NCI-H748 (cell line): ENCODE results near the gene LAMA5.

Experiments
- DNase-seq: peaks from one replicate; lab custom pipeline; 2025; ENCODE audit not compliant: unreplicated experiment; lab: John Stamatoyannopoulos, UW

Gene LAMA5

DNA sequence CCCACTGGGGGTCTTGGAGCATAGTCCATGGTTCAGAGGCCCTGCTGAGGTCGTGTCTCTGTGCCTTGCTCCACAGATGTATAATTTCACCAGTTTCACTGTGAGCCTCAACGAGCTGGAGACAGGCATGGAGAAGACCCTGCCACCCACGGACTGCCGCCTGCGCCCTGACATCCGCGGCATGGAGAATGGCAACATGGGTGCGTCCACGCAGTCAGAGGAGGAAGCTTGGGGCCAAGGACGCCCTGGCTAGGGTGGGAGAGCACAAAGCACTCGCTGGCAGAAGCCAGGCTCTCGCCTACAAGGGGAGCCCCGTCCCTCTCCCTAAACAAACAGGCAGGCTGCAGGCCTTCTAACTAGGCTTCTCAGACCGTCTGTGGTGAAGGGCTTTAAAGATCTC, 78.0 kb downstream of the LAMA5 start:
- no peak for DNase-seq

DNA sequence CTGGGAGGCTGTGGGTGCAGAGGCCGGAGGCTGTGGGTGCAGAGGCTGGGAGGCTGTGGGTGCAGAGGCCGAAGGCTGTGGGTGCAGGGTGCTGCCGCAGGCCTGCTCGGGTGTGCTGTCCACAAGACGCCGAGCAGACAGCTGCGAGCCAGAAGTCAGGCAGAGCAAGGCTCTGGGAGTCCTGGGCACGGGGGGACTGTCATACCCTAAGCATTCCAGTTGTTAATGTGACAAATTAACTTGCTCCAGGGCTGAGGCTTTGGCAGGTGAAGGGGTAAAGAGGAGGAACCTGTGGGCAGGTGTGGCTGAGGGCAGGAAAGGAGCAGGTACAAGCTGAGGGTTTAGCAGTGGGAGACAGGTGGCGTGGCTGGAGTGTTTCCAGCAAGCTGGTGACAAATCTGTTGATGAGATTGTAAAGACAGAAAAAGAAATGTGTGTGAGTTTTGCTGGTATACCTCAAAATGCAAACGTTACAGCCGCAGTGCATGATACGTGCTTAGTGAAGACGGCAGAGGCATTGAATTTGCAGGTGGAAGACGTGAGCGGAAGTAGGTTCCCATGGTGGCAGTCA, 78.5 kb downstream of the LAMA5 start:
- no peak for DNase-seq

DNA sequence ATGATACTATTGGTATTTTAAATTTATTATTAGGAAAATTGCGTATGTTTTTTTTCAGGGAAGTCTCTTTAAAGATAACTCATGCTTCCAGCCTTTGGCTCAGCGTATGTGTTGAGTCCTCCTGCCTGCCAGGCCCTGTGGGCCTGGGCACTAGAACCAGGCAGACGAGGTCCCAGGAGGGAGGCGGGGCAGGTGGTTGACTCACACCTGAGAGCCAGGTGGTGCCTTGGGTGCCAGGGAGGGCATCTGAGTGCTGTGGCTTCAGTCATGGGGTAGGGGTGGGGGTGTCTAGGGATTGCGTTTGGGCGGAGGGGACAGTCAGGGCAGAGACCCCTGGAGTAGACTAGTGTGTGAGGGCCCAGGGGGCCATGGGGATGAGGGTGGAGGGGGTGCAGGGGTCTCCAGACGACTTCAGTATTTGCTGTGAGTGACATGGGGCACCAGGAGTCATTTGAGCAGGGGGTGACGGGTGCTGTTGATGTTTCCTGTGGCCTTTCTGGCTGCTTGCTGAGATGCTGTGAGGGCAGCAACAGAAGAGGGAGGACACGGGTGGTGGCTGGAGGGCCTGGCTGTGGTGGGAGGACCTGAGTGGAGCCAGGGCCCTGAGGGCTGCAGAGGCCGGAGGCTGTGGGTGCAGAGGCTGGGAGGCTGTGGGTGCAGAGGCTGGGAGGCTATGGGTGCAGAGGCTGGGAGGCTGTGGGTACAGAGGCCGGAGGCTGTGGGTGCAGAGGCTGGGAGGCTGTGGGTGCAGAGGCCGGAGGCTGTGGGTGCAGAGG, 79.2 kb downstream of the LAMA5 start:
- no peak for DNase-seq

DNA sequence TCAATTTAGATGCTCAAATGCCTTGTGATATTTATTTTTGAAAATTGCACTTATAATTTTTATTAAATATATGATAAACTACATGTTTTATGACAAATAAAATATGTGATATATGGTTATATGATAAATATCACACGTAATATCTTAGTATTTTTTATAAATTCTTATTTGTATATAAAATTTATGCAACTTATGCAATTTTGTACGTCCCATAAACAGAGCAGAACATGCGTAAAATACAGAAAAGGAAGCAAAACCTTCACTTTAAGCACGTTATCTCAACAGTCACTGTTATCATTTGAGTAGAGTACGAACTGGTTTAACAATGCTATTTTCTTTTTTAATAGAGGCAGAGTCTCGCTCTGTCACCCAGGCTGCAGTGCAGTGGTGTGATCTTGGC, 80.0 kb downstream of the LAMA5 start:
- no peak for DNase-seq

DNA sequence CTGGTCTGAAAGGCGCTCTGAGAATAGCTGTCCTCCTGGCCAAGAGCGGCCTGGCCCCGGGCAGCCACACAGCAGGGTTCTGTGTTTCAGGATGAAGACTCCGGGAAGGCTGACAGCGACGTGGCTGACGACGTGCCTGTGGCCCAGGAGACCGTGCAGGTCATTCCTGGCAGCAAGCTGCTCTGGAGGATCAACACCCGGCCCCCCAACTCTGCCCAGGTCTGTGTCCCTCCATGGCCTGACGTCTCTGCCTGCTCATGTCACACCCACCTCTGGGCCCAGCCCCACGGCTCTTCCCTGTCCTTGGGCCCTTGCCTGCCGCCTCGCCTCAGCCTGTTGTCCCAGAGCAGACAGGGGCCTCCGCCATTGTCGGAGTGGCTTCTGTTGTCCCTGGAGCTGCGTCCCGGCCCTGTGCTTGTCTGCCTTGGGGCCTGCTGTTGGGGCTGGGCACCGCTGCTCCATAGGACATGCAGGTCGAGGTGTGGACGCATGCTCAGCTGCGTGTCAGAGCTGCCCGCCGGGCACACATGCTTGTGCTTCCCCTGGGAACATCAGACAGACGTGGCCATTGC, 80.5 kb downstream of the LAMA5 start:
- DNase-seq: no peak

DNA sequence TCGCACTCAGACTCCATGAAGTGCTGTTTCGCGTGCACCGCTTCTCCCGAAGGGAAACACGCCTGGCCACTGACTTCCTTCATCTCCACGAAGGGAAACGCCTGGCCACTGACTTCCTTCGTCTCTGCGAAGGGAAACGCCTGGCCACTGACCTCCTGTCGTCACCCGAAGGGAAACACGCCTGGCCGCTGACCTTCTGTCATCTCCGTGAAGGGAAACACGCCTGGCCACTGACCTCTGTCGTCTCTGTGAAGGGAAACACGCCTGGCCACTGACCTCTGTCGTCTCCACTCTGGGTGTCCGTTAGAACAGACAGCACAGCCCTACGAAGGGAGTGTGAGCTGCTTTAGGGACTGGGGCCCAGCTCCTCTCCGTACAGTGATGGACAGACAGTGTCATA, 81.4 kb downstream of the LAMA5 start:
- DNase-seq: no peak

DNA sequence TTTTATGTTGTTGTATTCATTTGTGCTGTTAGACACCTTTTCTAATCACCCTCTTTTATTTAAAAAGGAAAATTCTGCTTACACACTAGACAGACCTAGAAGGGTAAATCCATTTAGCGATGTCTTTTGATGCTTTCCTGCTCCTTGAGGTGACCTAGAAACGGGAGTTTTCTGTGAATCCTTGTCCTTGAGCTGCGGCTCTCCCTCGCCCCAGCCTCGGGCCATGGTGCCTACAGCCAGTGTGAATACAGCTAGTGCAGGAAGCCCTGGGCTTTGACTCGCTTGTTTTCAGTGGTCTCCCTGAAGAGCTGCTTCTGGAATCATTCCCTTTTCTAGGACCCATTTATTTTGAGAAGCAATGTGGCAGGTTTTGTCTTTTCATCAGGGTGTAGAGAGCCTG, 82.0 kb downstream of the LAMA5 start:
- no peak for DNase-seq

DNA sequence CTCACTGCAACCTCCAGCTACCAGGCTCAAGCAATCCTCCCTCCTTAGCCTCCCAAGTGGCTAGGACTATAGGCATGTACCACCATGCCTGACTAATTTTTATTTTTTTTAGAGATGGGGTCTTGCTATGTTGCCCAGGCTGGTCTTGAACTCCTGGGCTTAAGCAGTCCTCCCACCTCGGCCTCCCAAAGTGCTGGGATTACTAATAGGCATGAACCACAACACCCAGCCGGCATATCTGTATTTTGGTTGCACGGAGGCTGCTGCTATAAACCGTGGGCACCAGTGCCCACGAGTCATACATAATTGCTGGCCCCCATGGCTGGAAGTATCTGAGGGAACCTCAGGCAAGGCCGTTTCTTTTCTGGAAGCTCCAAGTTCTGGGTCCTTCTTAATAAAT, 82.7 kb downstream of the LAMA5 start:
- no peak for DNase-seq

DNA sequence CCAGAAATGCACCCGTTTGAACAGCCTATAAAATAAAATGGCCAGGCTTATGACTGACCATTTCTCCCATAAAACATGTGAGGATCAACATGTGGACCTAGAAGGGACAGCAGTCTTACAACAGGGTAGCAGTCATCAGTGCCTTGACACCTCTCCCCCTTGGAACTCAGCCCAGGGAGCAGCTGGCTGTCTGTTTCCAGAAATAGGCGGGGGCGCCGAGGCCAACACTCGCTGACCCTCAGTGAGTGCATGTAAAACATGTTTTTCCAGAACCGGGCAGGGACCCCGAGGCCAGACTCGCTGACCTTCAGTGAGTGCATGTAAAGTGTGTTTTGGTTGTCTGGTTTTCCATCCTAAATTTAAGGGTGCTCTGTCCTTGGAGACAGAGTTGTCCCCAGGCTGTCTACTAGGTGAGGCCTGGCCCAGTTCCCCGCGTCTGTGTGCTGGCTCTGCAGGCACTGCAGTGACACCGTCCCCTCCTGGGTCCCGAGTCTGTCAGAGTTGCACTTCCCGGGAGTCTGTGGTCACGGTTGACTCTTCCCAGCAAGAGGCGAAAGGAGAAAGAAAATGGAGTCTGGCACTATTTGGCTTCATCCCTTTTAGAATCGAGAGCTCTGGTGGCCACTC, 84.1 kb downstream of the LAMA5 start:
- no peak for DNase-seq

DNA sequence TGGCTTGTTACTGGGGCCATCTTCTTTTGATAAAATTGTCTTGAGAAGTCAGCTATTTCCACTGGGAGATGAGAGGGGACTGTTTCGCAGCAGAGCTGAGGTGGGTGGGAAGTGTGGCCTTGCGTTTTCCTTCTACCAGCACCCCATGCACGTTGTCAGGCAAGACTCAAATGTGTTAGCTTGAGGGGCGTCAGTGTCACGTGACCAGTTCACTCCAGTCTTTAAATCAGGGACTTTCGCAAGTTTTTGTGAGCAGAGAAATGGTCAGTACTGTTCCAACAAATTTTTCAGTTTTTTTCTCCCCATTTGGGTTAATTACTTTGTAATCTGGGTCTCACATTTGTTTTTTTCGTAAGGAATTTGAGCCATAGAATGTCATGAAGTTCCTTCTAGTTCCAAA, 85.0 kb downstream of the LAMA5 start:
- DNase-seq: no peak

DNA sequence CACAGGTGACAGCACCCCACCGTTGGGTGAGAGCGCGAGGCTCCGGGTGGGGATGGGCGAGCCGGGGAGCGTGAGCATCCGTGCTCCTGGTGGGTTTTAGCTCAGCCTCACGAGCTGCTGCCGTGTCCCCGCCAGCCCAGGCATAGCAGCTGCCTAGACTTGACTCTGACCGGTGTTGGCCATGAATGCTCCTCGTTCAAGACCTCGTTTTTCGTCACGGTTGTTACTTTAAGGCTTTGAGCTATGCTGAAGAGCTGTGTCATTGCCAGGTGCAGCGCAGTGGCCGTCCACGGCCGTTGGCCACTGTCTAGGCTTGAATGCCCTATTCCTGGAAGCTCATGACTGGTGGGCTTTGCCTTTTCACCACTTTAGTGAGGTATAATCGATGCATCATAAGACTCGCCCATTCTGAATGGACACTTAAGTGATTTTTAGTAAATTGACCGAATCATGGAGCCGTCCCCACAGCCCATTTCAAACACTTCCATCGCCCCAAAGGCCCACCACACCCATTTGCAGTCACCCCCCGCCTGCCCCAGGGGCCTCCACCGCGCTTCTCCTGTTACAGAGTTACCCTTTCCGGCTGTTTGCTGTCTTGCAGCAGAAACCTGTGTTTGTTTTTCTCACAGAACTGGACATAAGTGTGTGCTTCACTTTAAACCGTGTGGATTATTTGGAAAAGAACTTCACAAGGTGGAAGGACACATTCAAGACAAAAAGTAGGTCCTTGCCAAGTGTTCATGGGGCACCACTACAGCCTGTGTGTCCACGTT, 85.8 kb downstream of the LAMA5 start:
- DNase-seq: no peak

DNA sequence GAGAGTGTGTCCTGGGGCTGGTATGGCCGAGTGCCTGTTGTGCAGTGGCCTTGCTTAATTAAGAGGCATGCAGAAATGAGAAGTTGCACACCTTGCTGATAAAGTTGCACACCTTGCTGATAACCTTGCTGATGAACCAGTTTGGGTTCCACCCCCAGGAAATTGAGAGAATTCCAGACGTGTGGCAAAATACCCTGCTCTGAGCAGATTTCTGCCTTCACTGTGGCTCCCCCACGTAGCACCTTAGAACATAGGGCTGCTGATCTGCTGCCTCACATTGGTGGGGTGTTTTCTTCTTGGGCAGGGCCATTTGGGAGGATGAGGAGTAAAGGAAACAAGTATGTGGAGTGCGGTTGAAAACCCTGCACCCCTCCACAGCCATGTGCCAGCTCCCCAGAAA, 86.8 kb downstream of the LAMA5 start:
- no peak for DNase-seq

DNA sequence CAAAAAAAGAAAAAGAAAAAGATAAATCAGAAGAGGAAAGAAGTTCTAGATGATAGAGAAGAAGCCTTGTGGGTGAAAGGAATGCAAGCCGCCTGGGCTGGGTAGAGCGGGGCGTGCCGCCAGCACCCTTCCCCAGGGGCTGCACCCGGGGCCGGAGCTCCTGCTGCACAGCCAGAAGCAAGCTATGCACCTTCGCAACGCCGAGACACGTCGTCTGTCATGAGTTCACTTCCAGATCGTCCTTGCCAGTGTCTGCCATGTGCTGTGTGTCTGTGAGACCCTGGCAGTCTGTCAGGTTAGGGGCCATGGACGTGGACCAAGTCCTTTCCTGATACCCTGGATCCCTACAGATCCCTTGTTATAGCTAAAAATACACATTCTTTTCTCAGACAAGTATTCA, 89.9 kb downstream of the LAMA5 start:
- DNase-seq: no peak

DNA sequence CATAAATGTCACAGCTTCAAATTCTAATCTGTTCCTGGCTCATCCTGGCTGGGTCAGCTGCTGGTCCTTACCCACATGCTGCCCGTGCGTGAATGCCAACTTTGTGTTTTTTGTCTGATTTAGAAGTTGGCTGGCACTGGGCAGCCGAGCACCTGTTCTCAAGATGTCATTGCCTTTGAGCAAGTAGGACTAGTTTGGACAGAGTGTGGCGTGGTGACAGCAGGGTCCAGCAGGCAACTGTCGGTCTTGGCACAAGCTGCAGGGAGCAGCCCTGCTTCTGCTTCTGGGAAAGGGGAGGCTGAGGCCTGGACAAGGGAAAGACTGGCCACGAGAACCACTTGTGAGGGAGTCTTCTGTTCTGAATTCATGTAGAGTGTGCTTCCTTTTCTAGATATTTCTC, 90.7 kb downstream of the LAMA5 start:
- DNase-seq: no peak

DNA sequence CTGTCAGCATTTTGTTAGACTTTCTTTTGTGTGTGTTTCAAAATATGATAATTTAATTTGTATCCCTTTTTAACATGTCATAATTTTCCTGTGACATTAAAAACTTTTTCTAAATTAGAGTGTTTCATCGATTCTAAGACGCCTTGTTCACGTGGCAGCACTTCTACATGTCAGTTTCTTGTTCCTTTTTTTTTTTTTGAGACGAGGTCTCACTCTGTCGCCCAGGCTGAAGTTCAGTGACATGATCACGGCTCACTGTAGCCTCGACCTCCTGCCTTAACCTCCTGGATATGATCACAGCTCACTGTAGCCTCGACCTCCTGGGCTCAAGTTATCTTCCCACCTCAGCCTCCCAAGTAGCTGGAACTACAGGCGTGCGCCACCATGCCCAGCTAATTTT, 91.9 kb downstream of the LAMA5 start:
- no peak for DNase-seq

DNA sequence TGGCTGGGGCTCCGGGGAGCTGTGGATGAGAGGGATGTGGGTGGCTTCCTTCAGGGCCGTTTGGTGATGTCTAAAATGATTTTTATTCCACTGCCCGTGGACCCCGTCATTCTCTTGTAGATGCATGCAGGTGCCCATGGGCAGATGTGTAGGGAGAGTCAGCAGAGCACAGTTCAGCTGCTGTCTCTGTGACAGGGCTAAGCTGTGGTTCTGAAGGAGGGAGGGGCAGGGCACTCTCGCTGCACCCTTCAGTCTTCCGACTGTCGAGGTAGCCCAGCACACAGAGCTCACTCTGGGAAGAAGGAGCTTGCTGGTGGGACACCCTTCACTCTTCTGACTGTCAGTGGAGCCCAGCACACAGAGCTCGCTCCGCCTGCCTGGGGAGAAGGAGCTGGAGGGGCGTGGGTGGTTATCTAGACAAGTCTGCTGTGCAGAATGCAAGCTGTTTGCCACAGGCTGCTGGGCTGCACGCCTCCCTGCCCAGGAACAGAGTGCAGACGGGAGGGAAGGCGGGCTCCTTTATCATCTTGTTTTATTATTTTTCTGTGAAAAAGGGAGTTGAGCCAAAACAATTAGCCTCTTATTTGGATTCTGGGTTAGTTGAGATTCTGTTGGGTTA, 92.7 kb downstream of the LAMA5 start:
- DNase-seq: no peak

DNA sequence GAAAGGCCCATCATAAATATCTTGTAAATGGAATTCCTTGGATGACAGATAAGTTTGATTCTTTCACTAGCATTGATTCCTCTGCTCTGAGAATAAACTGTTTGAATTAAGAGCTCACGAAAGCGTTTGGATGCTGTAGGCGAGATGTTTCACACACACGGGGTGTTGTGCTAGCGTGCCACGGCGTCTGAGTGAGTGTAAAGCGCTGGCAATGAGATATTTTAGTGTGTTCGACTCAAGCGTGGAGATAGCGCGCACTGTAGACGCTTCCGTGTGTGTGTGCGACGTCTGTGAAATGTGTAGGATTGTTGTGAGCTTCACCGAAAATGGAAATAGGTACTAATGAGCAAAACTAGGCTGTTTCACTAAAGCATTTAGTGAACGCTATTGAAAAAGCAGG, 93.7 kb downstream of the LAMA5 start:
- DNase-seq: no peak

DNA sequence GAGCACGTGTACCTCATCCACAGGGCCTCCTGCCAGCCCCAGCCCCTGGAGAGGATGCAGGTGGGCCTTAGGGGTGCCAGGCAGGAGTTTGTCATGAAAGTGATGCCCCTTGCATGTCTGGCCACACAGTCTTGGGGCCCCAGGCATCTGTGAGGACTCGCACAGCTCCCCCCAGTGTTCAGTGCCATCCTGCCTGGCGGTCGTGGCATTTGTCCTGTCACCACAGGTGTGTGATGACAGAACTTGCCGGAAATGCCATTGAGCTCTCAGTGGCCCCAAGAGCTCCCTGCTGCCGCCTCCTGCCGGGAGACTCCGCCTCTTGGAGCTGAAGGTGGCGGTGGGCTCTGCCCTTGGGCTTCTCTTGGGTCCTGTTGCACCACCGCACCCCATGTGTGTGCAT, 94.9 kb downstream of the LAMA5 start:
- DNase-seq: no peak

DNA sequence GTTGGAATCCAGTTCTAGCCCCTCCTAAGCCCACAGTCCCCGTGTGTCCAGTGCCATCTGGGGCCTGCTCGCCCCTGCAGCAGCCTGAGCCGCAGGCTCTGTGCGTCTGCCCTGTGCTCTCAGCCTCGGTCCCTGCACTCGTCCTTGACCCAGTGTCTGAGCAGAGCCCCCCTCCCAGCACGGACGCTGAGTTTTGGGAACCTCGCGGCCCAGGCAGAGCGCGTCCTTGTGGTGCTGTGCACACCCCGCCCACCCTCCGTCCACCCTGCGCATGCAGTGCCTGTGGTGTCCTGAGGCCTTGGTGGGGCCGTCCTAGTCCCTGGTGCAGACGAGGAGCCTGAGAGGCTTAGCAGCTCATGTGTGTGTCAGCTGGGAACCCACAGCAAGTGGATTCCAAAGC, 97.2 kb downstream of the LAMA5 start:
- DNase-seq: no peak

DNA sequence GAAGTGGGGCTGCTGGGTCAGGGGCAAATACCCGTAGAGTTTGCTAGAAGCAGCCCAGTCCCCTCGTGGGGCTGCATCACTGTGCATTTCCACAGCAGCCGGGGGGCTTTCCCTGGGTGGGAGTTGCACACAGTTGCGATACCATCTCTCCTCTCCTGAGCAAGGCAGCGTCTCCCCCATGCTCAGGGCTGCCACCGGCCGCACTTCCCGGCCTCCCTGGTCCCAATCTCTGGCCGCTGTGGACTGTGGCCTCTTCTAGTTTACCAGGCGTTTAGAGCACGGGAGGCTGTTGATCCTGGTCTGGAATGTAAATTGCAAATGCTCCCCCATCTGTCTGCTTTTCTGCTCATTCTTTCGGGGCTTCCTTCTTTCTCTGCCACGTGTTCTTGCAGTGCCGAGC, 97.7 kb downstream of the LAMA5 start:
- DNase-seq: no peak

DNA sequence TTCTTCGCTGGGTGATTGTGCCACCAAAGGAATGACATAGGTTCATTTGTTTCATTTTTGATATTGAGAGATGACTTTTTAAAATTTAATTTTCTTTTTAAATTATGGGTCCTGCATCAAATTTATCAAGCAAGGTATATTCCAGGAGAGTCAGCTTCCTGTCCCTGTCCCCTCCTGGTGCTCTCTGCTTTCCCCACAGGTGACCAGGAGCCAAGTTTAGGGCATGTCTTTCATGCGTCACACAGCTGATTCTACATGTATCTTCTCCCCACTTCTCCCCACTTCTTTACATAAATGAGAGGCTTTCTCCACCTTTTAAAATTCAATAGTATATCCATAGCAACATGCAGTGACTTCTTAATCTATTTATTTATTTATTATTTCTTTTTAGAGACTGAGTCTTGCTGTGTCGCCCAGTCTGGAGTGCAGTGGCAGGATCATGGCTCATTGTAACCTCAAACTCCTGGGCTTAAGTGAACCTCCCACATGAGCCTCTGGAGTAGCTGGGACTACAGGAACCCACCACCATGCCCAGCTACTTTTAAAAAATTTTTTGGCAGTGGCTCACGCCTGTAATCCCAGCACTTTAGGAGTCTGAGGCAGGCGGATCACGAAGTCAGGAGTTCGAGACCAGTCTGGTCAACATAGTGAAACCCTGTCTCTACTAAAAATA, 98.7 kb downstream of the LAMA5 start:
- no peak for DNase-seq
